Measurements from ENCODE around the gene ADAMTS4.

GRCh38 chr1:161199506-161200139, 769 bp upstream of the ADAMTS4 start:
- TF ChIP-seq CTCF (IDR thresholded peaks at IDR 0.05; ENCODE audit: borderline replicate concordance, extremely low read depth, low read length, poor library complexity, severe bottlenecking) = no peak
- no peak for TF ChIP-seq EZH2 (IDR thresholded peaks at IDR 0.05; ENCODE audit: borderline replicate concordance, low read depth, low read length, severe bottlenecking)
